GM12878 (cell line): ENCODE results near the gene ADSS1.

Source experiments
- CHD2 ChIP-seq: IDR thresholded peaks from 2 replicates; pipeline ENCODE4 v1.6.1; 2011; ENCODE audit warnings: low read depth, low read length, improper control_type of control experiment, borderline replicate concordance
- CREM ChIP-seq: IDR thresholded peaks from 2 replicates; pipeline ENCODE4 v1.6.1; 2014; ENCODE audit warnings: antibody characterized with exemption, low read depth
- CTCF ChIP-seq, 3 experiments: IDR thresholded peaks in 2 of 3; conservative IDR thresholded peaks in 1 of 3; 2 replicates each; pipeline ENCODE4 v1.5.1; 2011; ENCODE audit warnings: low read depth in 3 of 3, low read length in 3 of 3, mild to moderate bottlenecking in 3 of 3, control low read depth in 2 of 3, moderate library complexity in 2 of 3, inconsistent platforms in 1 of 3, mixed read lengths in 1 of 3; ENCODE audit not compliant: control insufficient read depth in 2 of 3, insufficient read depth in 1 of 3; ENCODE audit errors: extremely low read depth in 1 of 3
- EZH2 ChIP-seq: IDR thresholded peaks from 2 replicates; pipeline ENCODE4 v1.6.1; 2012; ENCODE audit warnings: low read depth, mild to moderate bottlenecking, control low read depth, inconsistent platforms, low read length, borderline replicate concordance; ENCODE audit not compliant: control insufficient read depth
- MEF2A ChIP-seq: IDR thresholded peaks from 2 replicates; pipeline ENCODE4 v1.6.1; 2011; ENCODE audit warnings: low read depth, mild to moderate bottlenecking, low read length, moderate library complexity; ENCODE audit not compliant: insufficient read depth
- NFYB ChIP-seq: IDR thresholded peaks from 2 replicates; pipeline ENCODE4 v1.6.1; 2011; ENCODE audit warnings: low read depth, mild to moderate bottlenecking, low read length, improper control_type of control experiment, moderate library complexity; ENCODE audit not compliant: insufficient read depth
- PAX8 ChIP-seq: fragments of 450-650 bp; IDR thresholded peaks from 2 replicates; pipeline ENCODE4 v1.6.1; 2017; ENCODE audit warnings: mild to moderate bottlenecking, moderate library complexity
- POLR2A ChIP-seq: IDR thresholded peaks from 2 replicates; pipeline ENCODE4 v1.6.1; 2011; ENCODE audit warnings: low read depth, mild to moderate bottlenecking, low read length
- POLR2AphosphoS2 ChIP-seq: IDR thresholded peaks from 2 replicates; pipeline ENCODE4 v1.6.1; 2011; ENCODE audit warnings: low read depth, mild to moderate bottlenecking, low read length, improper control_type of control experiment, moderate library complexity
- RCOR1 ChIP-seq: conservative IDR thresholded peaks from 2 replicates; pipeline ENCODE4 v1.6.1; 2012; ENCODE audit warnings: low read depth, low read length, improper control_type of control experiment
- TF ChIP-seq, protein P1 (sequence below): IDR thresholded peaks from 2 replicates; pipeline ENCODE4 v1.6.1; 2012; ENCODE audit warnings: low read depth, low read length, improper control_type of control experiment

DNA sequence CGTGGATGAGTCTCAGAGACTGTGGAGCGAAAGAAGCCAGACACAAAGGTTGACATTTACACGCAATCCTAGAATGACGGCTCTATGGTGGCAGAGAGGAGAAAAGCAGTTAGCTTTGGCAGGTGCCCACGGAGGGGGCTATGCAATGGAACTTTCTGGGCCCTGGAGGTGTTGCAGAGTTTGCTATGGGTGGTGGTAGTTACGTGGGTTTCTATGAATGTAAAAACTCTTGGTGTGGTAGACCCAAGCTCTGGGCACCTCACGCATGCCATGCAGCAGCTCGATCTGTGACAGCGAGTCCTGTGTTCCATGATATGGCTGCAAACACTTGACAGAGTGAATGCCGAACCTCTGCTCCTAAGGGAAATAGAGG is 39.6 kb upstream of the ADSS1 start:
- TF ChIP-seq CTCF (IDR thresholded peaks at IDR 0.05 in 2 of 3, conservative IDR thresholded peaks at IDR 0.05 in 1 of 3; ENCODE audit: control insufficient read depth in 2 of 3, extremely low read depth in 1 of 3, insufficient read depth in 1 of 3, low read depth in 3 of 3, low read length in 3 of 3) = no peak
- TF ChIP-seq PAX8 = no peak
- TF ChIP-seq NFYB = no peak
- TF ChIP-seq EZH2 = no peak
- TF ChIP-seq CREM = no peak
- no peak for TF ChIP-seq RCOR1
- TF ChIP-seq CHD2 = no peak
- no peak for TF ChIP-seq POLR2A
- TF ChIP-seq, protein P1, sequence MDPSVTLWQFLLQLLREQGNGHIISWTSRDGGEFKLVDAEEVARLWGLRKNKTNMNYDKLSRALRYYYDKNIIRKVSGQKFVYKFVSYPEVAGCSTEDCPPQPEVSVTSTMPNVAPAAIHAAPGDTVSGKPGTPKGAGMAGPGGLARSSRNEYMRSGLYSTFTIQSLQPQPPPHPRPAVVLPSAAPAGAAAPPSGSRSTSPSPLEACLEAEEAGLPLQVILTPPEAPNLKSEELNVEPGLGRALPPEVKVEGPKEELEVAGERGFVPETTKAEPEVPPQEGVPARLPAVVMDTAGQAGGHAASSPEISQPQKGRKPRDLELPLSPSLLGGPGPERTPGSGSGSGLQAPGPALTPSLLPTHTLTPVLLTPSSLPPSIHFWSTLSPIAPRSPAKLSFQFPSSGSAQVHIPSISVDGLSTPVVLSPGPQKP = no peak
- TF ChIP-seq MEF2A = no peak
- no peak for TF ChIP-seq POLR2AphosphoS2
